ENCODE results near the gene FADS2.

FADS2 gene

GRCh38 chr11:61828629-61829407 is 718 bp downstream of the FADS2 start:
- Mint-ChIP-seq H3K4me1 (ENCODE audit: low read depth) (peaks cover 27% of the 10 kb centered on the region), H3K9me3 (no peaks in the 10 kb centered on the region), H3K36me3 (ENCODE audit: low read depth) (peaks cover 1% of the 10 kb centered on the region), H3K27ac (peak overlapping the region; percentile 18), H3K27me3 (peaks cover 53% of the 10 kb centered on the region), H3K4me3 (peak overlapping the region; percentile 84)
- DNase-seq: peak; percentile 62

GRCh38 chr11:61829806-61830205 is 1.7 kb downstream of the FADS2 start:
- Mint-ChIP-seq H3K36me3 (ENCODE audit: low read depth) (peaks cover 1% of the 10 kb centered on the region), H3K9me3 (no peaks in the 10 kb centered on the region), H3K4me3 (peak overlapping the region; percentile 84), H3K27me3 (peaks cover 53% of the 10 kb centered on the region), H3K27ac (no peak overlapping the region), H3K4me1 (ENCODE audit: low read depth) (peaks cover 35% of the 10 kb centered on the region)
- no peak for DNase-seq

GRCh38 chr11:61830237-61831105 is 2.4 kb downstream of the FADS2 start:
- Mint-ChIP-seq H3K4me3 (no peak overlapping the region), H3K4me1 (ENCODE audit: low read depth) (peaks cover 38% of the 10 kb centered on the region), H3K36me3 (ENCODE audit: low read depth) (peaks cover 1% of the 10 kb centered on the region), H3K27ac (no peak overlapping the region), H3K27me3 (peaks cover 53% of the 10 kb centered on the region), H3K9me3 (no peaks in the 10 kb centered on the region)
- DNase-seq: no peak

GRCh38 chr11:61832207-61832606 is 4.1 kb downstream of the FADS2 start:
- Mint-ChIP-seq H3K4me1 (ENCODE audit: low read depth) (peaks cover 37% of the 10 kb centered on the region), H3K27ac (no peak overlapping the region), H3K36me3 (ENCODE audit: low read depth) (peaks cover 1% of the 10 kb centered on the region), H3K27me3 (peaks cover 40% of the 10 kb centered on the region), H3K9me3 (no peaks in the 10 kb centered on the region), H3K4me3 (no peak overlapping the region)
- no peak for DNase-seq

GRCh38 chr11:61832754-61833153 is 4.7 kb downstream of the FADS2 start:
- no peak for DNase-seq
- Mint-ChIP-seq H3K4me3 (no peak overlapping the region), H3K9me3 (no peaks in the 10 kb centered on the region), H3K27me3 (peaks cover 38% of the 10 kb centered on the region), H3K36me3 (ENCODE audit: low read depth) (peaks cover 1% of the 10 kb centered on the region), H3K4me1 (ENCODE audit: low read depth) (peaks cover 36% of the 10 kb centered on the region), H3K27ac (no peak overlapping the region)

- Mint-ChIP-seq H3K27me3 (peaks cover 31% of the 10 kb centered on the region), H3K4me3 (no peak overlapping the region), H3K36me3 (ENCODE audit: low read depth) (peaks cover 1% of the 10 kb centered on the region), H3K9me3 (no peaks in the 10 kb centered on the region), H3K4me1 (ENCODE audit: low read depth) (peaks cover 28% of the 10 kb centered on the region), H3K27ac (peak overlapping the region; percentile 85)
- no peak for DNase-seq
Measured at GRCh38 chr11:61833471-61833870, 5.4 kb downstream of the FADS2 start.

- Mint-ChIP-seq H3K27me3 (peaks cover 28% of the 10 kb centered on the region), H3K4me3 (no peak overlapping the region), H3K9me3 (no peaks in the 10 kb centered on the region), H3K36me3 (ENCODE audit: low read depth) (no peaks in the 10 kb centered on the region), H3K4me1 (ENCODE audit: low read depth) (peaks cover 26% of the 10 kb centered on the region), H3K27ac (peak overlapping the region; percentile 85)
- no peak for DNase-seq
Measured at GRCh38 chr11:61833926-61834277, 5.8 kb downstream of the FADS2 start.

- peak overlapping the region; percentile 85 for H3K27ac Mint-ChIP-seq
- H3K36me3 Mint-ChIP-seq (ENCODE audit: low read depth): no peaks in the 10 kb centered on the region
- no peaks in the 10 kb centered on the region for H3K9me3 Mint-ChIP-seq
- H3K4me1 Mint-ChIP-seq (ENCODE audit: low read depth): peaks cover 22% of the 10 kb centered on the region
- H3K4me3 Mint-ChIP-seq: no peak overlapping the region
- peak; percentile 59 for DNase-seq
- H3K27me3 Mint-ChIP-seq: peaks cover 22% of the 10 kb centered on the region
Measured at GRCh38 chr11:61834278-61835048, 6.4 kb downstream of the FADS2 start.

GRCh38 chr11:61836193-61836592 is 8.1 kb downstream of the FADS2 start:
- H3K27me3 Mint-ChIP-seq: peaks cover 5% of the 10 kb centered on the region
- DNase-seq: no peak
- peaks cover 20% of the 10 kb centered on the region for H3K4me1 Mint-ChIP-seq (ENCODE audit: low read depth)

GRCh38 chr11:61837411-61838005 is 9.4 kb downstream of the FADS2 start:
- Mint-ChIP-seq H3K4me3 (no peak overlapping the region), H3K9me3 (no peaks in the 10 kb centered on the region), H3K36me3 (ENCODE audit: low read depth) (peaks cover 11% of the 10 kb centered on the region), H3K27ac (no peak overlapping the region), H3K4me1 (ENCODE audit: low read depth) (peaks cover 20% of the 10 kb centered on the region), H3K27me3 (no peaks in the 10 kb centered on the region)
- no peak for DNase-seq

More at GRCh38 chr11:61836193-61836592, 8.1 kb downstream of the FADS2 start:
- H3K36me3 Mint-ChIP-seq (ENCODE audit: low read depth): peaks cover 8% of the 10 kb centered on the region
- no peak overlapping the region for H3K4me3 Mint-ChIP-seq
- no peaks in the 10 kb centered on the region for H3K9me3 Mint-ChIP-seq
- H3K27ac Mint-ChIP-seq: no peak overlapping the region

- Mint-ChIP-seq H3K27ac (no peak overlapping the region), H3K9me3 (no peaks in the 10 kb centered on the region), H3K4me3 (no peak overlapping the region), H3K36me3 (ENCODE audit: low read depth) (peaks cover 11% of the 10 kb centered on the region), H3K27me3 (no peaks in the 10 kb centered on the region), H3K4me1 (ENCODE audit: low read depth) (peaks cover 16% of the 10 kb centered on the region)
- DNase-seq: no peak
Measured at GRCh38 chr11:61838501-61838900, 10.4 kb downstream of the FADS2 start.

- peaks cover 11% of the 10 kb centered on the region for H3K36me3 Mint-ChIP-seq (ENCODE audit: low read depth)
- H3K9me3 Mint-ChIP-seq: no peaks in the 10 kb centered on the region
- DNase-seq: no peak
- peaks cover 12% of the 10 kb centered on the region for H3K4me1 Mint-ChIP-seq (ENCODE audit: low read depth)
- no peak overlapping the region for H3K27ac Mint-ChIP-seq
- no peaks in the 10 kb centered on the region for H3K27me3 Mint-ChIP-seq
- no peak overlapping the region for H3K4me3 Mint-ChIP-seq
Measured at GRCh38 chr11:61838921-61839320, 10.8 kb downstream of the FADS2 start.

- DNase-seq: no peak
- no peak overlapping the region for H3K27ac Mint-ChIP-seq
- H3K4me3 Mint-ChIP-seq: no peak overlapping the region
- peaks cover 5% of the 10 kb centered on the region for H3K4me1 Mint-ChIP-seq (ENCODE audit: low read depth)
- no peaks in the 10 kb centered on the region for H3K9me3 Mint-ChIP-seq
- H3K36me3 Mint-ChIP-seq (ENCODE audit: low read depth): peaks cover 11% of the 10 kb centered on the region
- H3K27me3 Mint-ChIP-seq: no peaks in the 10 kb centered on the region
Measured at GRCh38 chr11:61839742-61840141, 11.6 kb downstream of the FADS2 start.

GRCh38 chr11:61840371-61840770 is 12.3 kb downstream of the FADS2 start:
- H3K4me1 Mint-ChIP-seq (ENCODE audit: low read depth): peaks cover 3% of the 10 kb centered on the region
- no peaks in the 10 kb centered on the region for H3K27me3 Mint-ChIP-seq
- H3K9me3 Mint-ChIP-seq: no peaks in the 10 kb centered on the region
- no peak for DNase-seq
- H3K27ac Mint-ChIP-seq: no peak overlapping the region
- H3K36me3 Mint-ChIP-seq (ENCODE audit: low read depth): peaks cover 11% of the 10 kb centered on the region
- no peak overlapping the region for H3K4me3 Mint-ChIP-seq
